Measurements from ENCODE around the gene ZNF441.
"Not testable (repeated sequence)": the region's sequence is repeated elsewhere in the genome, so short reads cannot be mapped to it uniquely, and the experiment has no call there.

The ZNF441 gene

GRCh38 chr19:11781295-11782057 lies 14.7 kb downstream of the ZNF441 start:
- no peak for DNase-seq

- no peak for DNase-seq
These were observed 17.0 kb downstream of the ZNF441 start for GRCh38 chr19:11783767-11784166.

GRCh38 chr19:11784356-11784755 lies 17.6 kb downstream of the ZNF441 start:
- no peak for DNase-seq

GRCh38 chr19:11787536-11787935 lies 20.7 kb downstream of the ZNF441 start:
- DNase-seq = no peak

- DNase-seq = no peak
These were observed 26.1 kb downstream of the ZNF441 start for GRCh38 chr19:11792942-11793341.

- peak; percentile 69 for DNase-seq
These were observed 30.7 kb downstream of the ZNF441 start for GRCh38 chr19:11797491-11797890.

GRCh38 chr19:11798391-11799330 lies 31.9 kb downstream of the ZNF441 start, which contains the start of gene ZNF491:
ZNF491 (plus strand) TSS chr19:11798523; CDS start chr19:11805954, 7,431 bp downstream.
- DNase-seq = peak; percentile 81

GRCh38 chr19:11806354-11807098 lies 39.7 kb downstream of the ZNF441 start:
- DNase-seq = no peak

- DNase-seq = no peak
These were observed 40.2 kb downstream of the ZNF441 start for GRCh38 chr19:11807099-11807380.

- DNase-seq = no peak
These were observed 46.9 kb downstream of the ZNF441 start for GRCh38 chr19:11813703-11814028.

- peak; percentile 78 for DNase-seq
These were observed 47.4 kb downstream of the ZNF441 start, which contains the start of gene ZNF440 for GRCh38 chr19:11814029-11814699. ZNF440 (plus strand) TSS chr19:11814273; CDS start chr19:11814448, 175 bp downstream.

GRCh38 chr19:11814700-11815035 lies 47.9 kb downstream of the ZNF441 start:
- DNase-seq = no peak

- DNase-seq = no peak
These were observed 54.8 kb downstream of the ZNF441 start for GRCh38 chr19:11821474-11822109.

- DNase-seq = not testable (repeated sequence)
These were observed 62.4 kb downstream of the ZNF441 start for GRCh38 chr19:11828957-11829876.

- no peak for DNase-seq
These were observed 65.6 kb downstream of the ZNF441 start for GRCh38 chr19:11832253-11832912.

GRCh38 chr19:11833541-11833940 lies 66.7 kb downstream of the ZNF441 start:
- no peak for DNase-seq

Measured in effector CD8-positive, alpha-beta T cell (primary cell).